ENCODE results near the gene IFNL3.

DNA sequence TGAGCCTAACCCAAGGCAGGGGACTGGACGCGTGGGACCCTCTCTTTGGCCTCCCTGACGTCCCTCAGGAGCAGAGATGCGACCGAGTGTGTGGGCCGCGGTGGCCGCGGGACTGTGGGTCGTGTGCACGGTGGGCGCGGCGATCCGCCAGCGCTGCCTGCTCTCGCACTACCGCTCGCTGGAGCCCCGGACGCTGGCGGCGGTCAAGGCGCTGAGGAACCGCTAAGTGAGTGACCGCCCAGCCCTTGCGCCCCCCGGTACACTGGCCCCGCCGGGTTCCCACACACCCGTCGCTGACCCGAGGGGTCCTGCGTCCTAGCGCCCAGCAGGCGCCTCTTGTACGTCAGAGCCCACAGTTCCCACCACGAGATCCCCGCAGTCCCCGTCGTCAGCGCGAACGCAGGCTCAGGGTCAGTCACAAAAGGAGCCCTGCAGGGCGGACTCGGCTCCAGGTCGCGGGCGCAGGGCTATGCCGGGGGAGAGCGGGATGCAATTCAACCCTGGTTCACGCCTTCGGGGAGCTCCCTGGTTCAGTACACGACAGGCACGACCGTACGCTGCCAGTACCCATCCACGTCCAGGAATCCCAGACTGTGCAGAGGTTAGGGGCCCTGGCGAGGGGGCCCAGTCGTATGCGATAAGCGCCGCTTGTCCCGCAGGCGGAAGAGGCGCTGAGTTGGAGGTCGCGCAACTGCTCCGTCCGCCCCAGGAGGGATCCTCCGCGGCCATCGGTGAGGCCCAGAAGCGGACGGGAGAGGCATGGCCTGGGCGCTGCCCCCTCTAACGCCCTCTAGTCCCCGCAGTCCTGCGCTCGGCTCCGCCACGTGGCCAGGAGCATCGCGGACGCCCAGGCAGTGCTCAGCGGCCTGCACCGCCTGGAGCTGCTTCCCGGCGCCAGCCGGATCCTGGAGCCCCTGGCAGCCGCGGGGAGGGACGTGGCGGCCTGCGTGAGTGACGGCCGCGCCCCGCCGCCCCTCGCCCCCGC, 19.8 kb upstream of the IFNL3 start:
- TF ChIP-seq CTCF (IDR thresholded peaks at IDR 0.05) (no peak), POLR2A (IDR thresholded peaks at IDR 0.05) (no peak)
